AG04449 (cell line): ENCODE measurements around the gene SORL1-AS1.

ENCODE experiments used
- CTCF ChIA-PET: fragments of 350-600 bp; formaldehyde crosslinking; extraction: SDS; loops from one replicate; lab custom pipeline; 2021; ENCODE audit warnings: antibody characterized with exemption; lab: Yijun Ruan, JAX
- POLR2A ChIA-PET: fragments of 400-600, 350-600 bp; formaldehyde crosslinking; extraction: SDS; loops from one replicate; lab custom pipeline; 2020; ENCODE audit warnings: antibody characterized with exemption, inconsistent platforms; lab: Yijun Ruan, JAX
- DNase-seq: peaks from one replicate; pipeline ENCODE4 v3.0.0-alpha.2; 2010; ENCODE audit warnings: low read depth, low spot score
- H3K4me3 ChIP-seq: 2 replicates; pipeline ENCODE4 v1.5.1; 2011; ENCODE audit warnings: low read depth, mild to moderate bottlenecking, control low read depth, low read length
- CTCF ChIP-seq: IDR thresholded peaks from one replicate; pipeline ENCODE4 v1.5.1; 2011; ENCODE audit warnings: mild to moderate bottlenecking, moderate library complexity, low read length, control low read depth, inconsistent platforms; ENCODE audit not compliant: insufficient read depth; ENCODE audit errors: missing control alignments

The SORL1-AS1 gene

GRCh38 chr11:121463689-121464335 lies 11.0 kb upstream of the SORL1-AS1 start:
- no peak for DNase-seq
- no peak overlapping the region for H3K4me3 ChIP-seq
- ChIA-PET POLR2A (interaction anchor here (1.1 kb wide), 1 partner anchor 17 kb away, joined by 3 read pairs; no protein-coding TSS in a partner anchor), CTCF (interaction anchor here (1.2 to 1.8 kb wide), 3 partner anchors 10 to 69 kb away, joined by 4 to 6 read pairs (median 5); partner anchors contain the start of gene SORL1-AS1)
- no peak for TF ChIP-seq CTCF

- no peak overlapping the region for H3K4me3 ChIP-seq
- ChIA-PET CTCF (interaction anchor here (0.9 to 1.2 kb wide), 2 partner anchors 9 to 11 kb away, joined by 3 to 4 read pairs; partner anchors contain the start of gene SORL1-AS1), POLR2A (no interaction called here)
Observed at GRCh38 chr11:121461843-121462242, 9.1 kb upstream of the SORL1-AS1 start.

GRCh38 chr11:121460941-121461514 lies 8.3 kb upstream of the SORL1-AS1 start:
- TF ChIP-seq CTCF: no peak
- POLR2A ChIA-PET: no interaction called here
- H3K4me3 ChIP-seq: no peak overlapping the region
- CTCF ChIA-PET: interaction anchor here (1.6 kb wide), 1 partner anchor 10 kb away, joined by 4 read pairs; no protein-coding TSS in a partner anchor
- DNase-seq: no peak

More at GRCh38 chr11:121461843-121462242, 9.1 kb upstream of the SORL1-AS1 start:
- no peak for DNase-seq
- TF ChIP-seq CTCF: no peak

- CTCF ChIA-PET: interaction anchor here (1.6 kb wide), 1 partner anchor 8 kb away, joined by 4 read pairs; no protein-coding TSS in a partner anchor
- TF ChIP-seq CTCF: no peak
- no peak for DNase-seq
- POLR2A ChIA-PET: no interaction called here
- H3K4me3 ChIP-seq: no peak overlapping the region
Observed at GRCh38 chr11:121459413-121460017, 6.7 kb upstream of the SORL1-AS1 start.

GRCh38 chr11:121458551-121458950 lies 5.8 kb upstream of the SORL1-AS1 start:
- no peak for DNase-seq
- CTCF ChIA-PET: interaction anchor here (1.5 to 2.8 kb wide), 2 partner anchors 9 to 11 kb away, joined by 3 to 9 read pairs; no protein-coding TSS in a partner anchor
- POLR2A ChIA-PET: no interaction called here
- no peak overlapping the region for H3K4me3 ChIP-seq
- no peak for TF ChIP-seq CTCF
